Mucosa of rectum (tissue), 2 donors: ENCODE results near the gene ZSWIM6.

ENCODE experiments used
- H3K27ac ChIP-seq, 2 donors: one replicate each; pipeline ENCODE4 v1.7.0; 2013; ENCODE audit warnings: inconsistent platforms in 2 of 2, low read depth in 2 of 2, low read length in 2 of 2
- H3K27me3 ChIP-seq, 2 donors: one replicate each; pipeline ENCODE4 v1.7.0; 2013; ENCODE audit warnings: low read length in 2 of 2; ENCODE audit not compliant: control insufficient read depth in 2 of 2, insufficient read depth in 2 of 2
- H3K36me3 ChIP-seq, 2 donors: one replicate each; pipeline ENCODE4 v1.7.0; 2013; ENCODE audit warnings: low read length in 2 of 2; ENCODE audit not compliant: control insufficient read depth in 2 of 2, insufficient read depth in 2 of 2
- H3K4me1 ChIP-seq, 2 donors: one replicate each; pipeline ENCODE4 v1.7.0; 2013; ENCODE audit warnings: low read length in 2 of 2, mild to moderate bottlenecking in 1 of 2; ENCODE audit not compliant: control insufficient read depth in 2 of 2, insufficient read depth in 2 of 2
- H3K4me3 ChIP-seq, 2 donors: one replicate each; pipeline ENCODE4 v1.7.0; 2013; ENCODE audit warnings: low read length in 2 of 2
- H3K9ac ChIP-seq, 2 donors: one replicate each; pipeline ENCODE4 v1.7.0; 2013; ENCODE audit warnings: low read length in 2 of 2, low read depth in 1 of 2, mild to moderate bottlenecking in 1 of 2
- H3K9me3 ChIP-seq, 2 donors: one replicate each; pipeline ENCODE4 v1.7.0; 2013; ENCODE audit warnings: low read length in 2 of 2; ENCODE audit not compliant: control insufficient read depth in 2 of 2
- donor health status: healthy.
- donor health status: Normal muscosa, but diverticular disease.

The ZSWIM6 gene

GRCh38 chr5:61386045-61386800, 54.2 kb downstream of the ZSWIM6 start:
- Histone ChIP-seq H3K9ac (no peak overlapping the region), H3K4me1 (peaks cover 4 to 10% of the 10 kb centered on the region in 2 donors), H3K4me3 (no peak overlapping the region), H3K9me3 (no peaks in the 10 kb centered on the region), H3K36me3 (peaks cover 0 to 4% of the 10 kb centered on the region in 2 donors), H3K27ac (no peak overlapping the region), H3K27me3 (no peaks in the 10 kb centered on the region)

GRCh38 chr5:61389609-61390008, 57.6 kb downstream of the ZSWIM6 start:
- Histone ChIP-seq H3K9ac (no peak overlapping the region), H3K27me3 (no peaks in the 10 kb centered on the region), H3K4me3 (no peak overlapping the region), H3K4me1 (peaks cover 4 to 10% of the 10 kb centered on the region in 2 donors), H3K36me3 (peaks cover 2 to 8% of the 10 kb centered on the region in 2 donors), H3K9me3 (no peaks in the 10 kb centered on the region), H3K27ac (no peak overlapping the region)

GRCh38 chr5:61394078-61394704, 62.1 kb downstream of the ZSWIM6 start:
- H3K27ac ChIP-seq: no peak overlapping the region
- H3K4me3 ChIP-seq: no peak overlapping the region
- H3K9me3 ChIP-seq: no peaks in the 10 kb centered on the region
- H3K36me3 ChIP-seq: peaks cover 2 to 8% of the 10 kb centered on the region in 2 donors
- no peaks in the 10 kb centered on the region for H3K27me3 ChIP-seq
- H3K9ac ChIP-seq: no peak overlapping the region
- no peaks in the 10 kb centered on the region for H3K4me1 ChIP-seq

GRCh38 chr5:61394793-61395192, 62.7 kb downstream of the ZSWIM6 start:
- Histone ChIP-seq H3K27me3 (no peaks in the 10 kb centered on the region), H3K27ac (no peak overlapping the region), H3K9me3 (no peaks in the 10 kb centered on the region), H3K36me3 (peaks cover 2 to 8% of the 10 kb centered on the region in 2 donors), H3K9ac (no peak overlapping the region), H3K4me1 (no peaks in the 10 kb centered on the region), H3K4me3 (no peak overlapping the region)

- peaks cover 0 to 4% of the 10 kb centered on the region in 2 donors for H3K4me1 ChIP-seq
- no peak overlapping the region for H3K27ac ChIP-seq
- no peaks in the 10 kb centered on the region for H3K9me3 ChIP-seq
- no peaks in the 10 kb centered on the region for H3K27me3 ChIP-seq
- H3K4me3 ChIP-seq: no peak overlapping the region
- H3K9ac ChIP-seq: no peak overlapping the region
- H3K36me3 ChIP-seq: no peaks in the 10 kb centered on the region
Measured at GRCh38 chr5:61397238-61397637, 65.2 kb downstream of the ZSWIM6 start.

- peaks cover 0 to 4% of the 10 kb centered on the region in 2 donors for H3K4me1 ChIP-seq
- H3K27me3 ChIP-seq: no peaks in the 10 kb centered on the region
- no peaks in the 10 kb centered on the region for H3K9me3 ChIP-seq
- no peak overlapping the region for H3K4me3 ChIP-seq
- no peak overlapping the region for H3K9ac ChIP-seq
- no peak overlapping the region for H3K27ac ChIP-seq
- H3K36me3 ChIP-seq: no peaks in the 10 kb centered on the region
Measured at GRCh38 chr5:61397937-61398336, 65.9 kb downstream of the ZSWIM6 start.

GRCh38 chr5:61398440-61398839, 66.4 kb downstream of the ZSWIM6 start:
- Histone ChIP-seq H3K36me3 (no peaks in the 10 kb centered on the region), H3K9me3 (no peaks in the 10 kb centered on the region), H3K4me3 (no peak overlapping the region), H3K27ac (no peak overlapping the region), H3K9ac (no peak overlapping the region), H3K4me1 (peaks cover 0 to 4% of the 10 kb centered on the region in 2 donors), H3K27me3 (no peaks in the 10 kb centered on the region)

- H3K9me3 ChIP-seq: no peaks in the 10 kb centered on the region
- H3K27ac ChIP-seq: no peak overlapping the region
- no peaks in the 10 kb centered on the region for H3K36me3 ChIP-seq
- peaks cover 0 to 4% of the 10 kb centered on the region in 2 donors for H3K4me1 ChIP-seq
- no peak overlapping the region for H3K4me3 ChIP-seq
- no peak overlapping the region for H3K9ac ChIP-seq
- H3K27me3 ChIP-seq: no peaks in the 10 kb centered on the region
Measured at GRCh38 chr5:61399679-61400078, 67.6 kb downstream of the ZSWIM6 start.

GRCh38 chr5:61401726-61402125, 69.7 kb downstream of the ZSWIM6 start:
- Histone ChIP-seq H3K27me3 (no peaks in the 10 kb centered on the region), H3K9ac (no peak overlapping the region), H3K4me3 (no peak overlapping the region), H3K9me3 (no peaks in the 10 kb centered on the region), H3K36me3 (no peaks in the 10 kb centered on the region), H3K27ac (no peak overlapping the region), H3K4me1 (peaks cover 0 to 4% of the 10 kb centered on the region in 2 donors)

- Histone ChIP-seq H3K27me3 (no peaks in the 10 kb centered on the region), H3K36me3 (no peaks in the 10 kb centered on the region), H3K9ac (no peak overlapping the region), H3K4me3 (no peak overlapping the region), H3K27ac (no peak overlapping the region), H3K9me3 (no peaks in the 10 kb centered on the region), H3K4me1 (peaks cover 0 to 4% of the 10 kb centered on the region in 2 donors)
Measured at GRCh38 chr5:61402244-61402823, 70.3 kb downstream of the ZSWIM6 start.
